Stimulated activated CD8-positive, alpha-beta memory T cell treated with anti-CD3 and anti-CD28 coated beads, Interleukin-7, amount 100 ng/mL, for 24 hours (primary cell): ENCODE measurements around the gene SLC22A23.

ENCODE experiments used
- DNase-seq: peaks from one replicate; pipeline ENCODE4 v3.0.0-alpha.2; 2020; ENCODE audit warnings: low read depth

Gene SLC22A23

DNA sequence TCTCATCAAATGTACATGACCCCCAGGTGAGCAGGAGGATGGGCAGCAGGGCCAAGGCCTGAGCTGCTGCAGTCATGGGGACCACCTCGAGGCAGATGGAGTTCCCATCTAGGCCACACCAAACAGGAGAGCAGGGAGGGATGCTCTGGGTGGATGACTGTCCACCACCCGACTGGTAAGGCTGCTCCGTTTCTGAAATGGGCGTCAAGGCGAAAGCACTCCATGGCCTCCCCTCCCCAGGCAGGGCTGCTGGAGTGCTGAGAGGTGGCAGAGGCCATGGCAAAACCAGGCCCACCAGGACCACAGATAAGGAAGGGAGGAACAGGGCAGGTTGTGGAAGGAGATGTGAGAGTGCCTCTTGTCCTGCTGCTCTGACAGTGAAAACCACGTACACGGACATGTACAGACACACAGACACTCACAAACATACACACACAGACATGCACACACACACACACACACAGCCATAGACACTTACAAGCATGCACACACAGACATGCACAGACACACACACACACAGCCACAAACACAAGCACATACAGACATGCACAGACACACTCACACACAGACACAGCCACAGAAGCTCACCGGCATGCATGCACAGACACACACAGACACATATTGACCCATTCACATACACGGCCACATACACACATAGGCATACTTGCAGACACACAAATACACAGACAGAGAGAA lies 104.9 kb downstream of the SLC22A23 start:
- DNase-seq: no peak

DNA sequence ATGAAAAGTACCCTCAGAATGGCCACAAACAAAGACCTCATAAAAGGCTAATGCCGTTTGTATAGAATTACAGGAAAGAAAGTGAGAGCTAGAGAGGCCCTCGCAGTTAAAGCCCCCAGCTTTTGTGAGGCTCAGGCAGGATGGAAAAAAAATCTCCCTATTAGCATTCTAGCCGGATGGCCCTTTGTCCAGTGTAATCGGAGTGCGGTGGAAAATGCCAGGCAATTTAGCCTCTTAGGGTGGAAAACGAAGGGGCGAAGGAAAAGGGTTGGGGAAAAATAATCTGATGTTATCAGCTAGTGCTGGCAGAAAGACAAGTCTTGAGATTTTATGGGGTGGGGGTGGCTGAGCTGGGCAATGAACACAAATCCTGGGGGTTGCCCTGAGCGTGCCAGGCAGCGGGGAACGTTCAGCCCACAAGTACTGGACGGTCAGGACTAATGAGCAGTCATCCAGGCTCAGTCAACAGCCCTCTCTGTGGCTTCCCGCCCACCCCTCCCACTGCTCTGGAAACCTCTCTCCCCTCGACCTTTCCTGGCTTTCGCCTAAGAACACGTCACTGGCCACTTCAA lies 105.7 kb downstream of the SLC22A23 start:
- no peak for DNase-seq

DNA sequence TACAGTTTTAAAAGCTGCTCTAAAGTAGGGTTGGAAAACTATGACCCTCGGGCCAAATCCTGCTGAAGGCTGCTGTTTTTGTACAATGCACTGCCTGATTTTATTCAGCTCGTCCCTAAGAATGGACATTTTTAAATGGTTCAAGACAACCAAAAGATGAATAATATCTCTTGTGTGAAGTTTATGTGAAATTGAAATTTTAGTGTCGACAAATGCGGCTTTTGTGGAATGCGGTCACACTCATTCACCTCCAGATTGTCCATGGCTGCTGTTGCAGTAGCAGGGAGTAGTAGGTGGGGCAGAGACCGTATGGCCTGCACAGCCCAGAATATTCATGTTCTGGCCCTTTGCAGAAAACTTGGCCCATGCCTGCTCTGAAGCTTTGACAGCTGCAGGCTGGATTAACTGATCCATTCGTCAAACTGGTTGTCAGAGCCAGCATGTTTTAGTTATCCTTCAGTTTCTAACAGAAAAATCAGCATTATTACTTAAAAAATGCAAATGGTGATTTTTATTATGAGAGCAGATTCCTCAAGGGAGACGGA lies 106.5 kb downstream of the SLC22A23 start:
- no peak for DNase-seq

DNA sequence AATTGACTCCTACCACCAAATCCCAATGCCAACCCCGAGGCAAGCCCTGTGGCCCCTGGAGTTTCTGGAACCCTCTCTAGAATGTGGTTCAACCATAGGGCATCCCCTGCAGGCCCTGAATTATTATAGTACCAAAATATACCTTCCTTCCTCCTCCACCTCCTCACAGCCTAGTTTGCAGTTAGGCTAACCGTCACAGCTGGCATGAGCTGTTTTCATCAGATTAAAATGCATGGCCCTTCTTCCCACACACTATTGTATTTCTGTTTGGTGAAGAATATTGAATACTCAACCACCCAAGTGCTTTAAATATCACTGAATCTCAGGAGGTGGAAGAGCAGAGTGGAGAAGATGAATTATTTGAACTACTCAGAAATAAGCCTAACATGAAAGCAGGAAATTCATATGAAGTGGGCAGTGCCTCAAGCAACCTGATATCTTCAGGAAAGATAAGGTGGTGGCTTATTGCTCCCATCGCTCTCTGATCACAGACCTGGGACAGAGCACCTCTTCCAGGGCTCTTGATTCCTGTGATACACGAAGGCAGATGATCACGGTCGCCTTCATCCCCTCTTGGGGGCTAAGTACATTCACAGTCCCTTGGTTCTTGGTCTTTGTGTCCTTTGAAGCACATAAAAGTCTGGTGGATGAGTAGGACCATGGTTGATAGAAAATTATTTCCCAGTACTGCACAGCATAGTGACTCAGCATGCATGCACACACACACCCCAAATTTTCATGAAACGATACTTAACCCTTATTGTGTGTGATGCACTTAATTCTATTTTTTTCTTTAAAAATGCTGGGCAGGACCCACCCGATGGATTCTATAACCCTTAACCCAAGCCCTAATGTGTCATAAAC lies 107.2 kb downstream of the SLC22A23 start:
- DNase-seq: no peak

DNA sequence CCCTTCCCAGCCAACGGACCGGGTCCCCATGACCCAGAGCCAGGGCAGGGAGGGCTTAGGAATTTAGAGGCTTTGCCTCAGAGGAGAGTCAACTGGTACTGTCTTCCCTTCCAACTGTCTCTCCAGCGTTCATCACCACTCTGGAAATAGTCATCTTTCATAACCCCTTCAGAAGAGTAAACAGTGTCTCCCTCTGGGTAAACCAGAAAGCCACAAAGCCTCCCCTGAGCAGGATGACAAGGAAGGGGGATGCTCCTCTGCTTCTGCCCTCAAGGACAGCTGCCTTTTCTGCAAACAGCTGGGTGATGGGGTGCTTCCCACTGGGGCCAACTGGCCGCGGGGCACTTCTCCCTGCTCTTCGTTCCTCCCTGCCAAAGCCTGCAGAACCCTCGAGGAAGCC lies 108.0 kb downstream of the SLC22A23 start:
- no peak for DNase-seq

DNA sequence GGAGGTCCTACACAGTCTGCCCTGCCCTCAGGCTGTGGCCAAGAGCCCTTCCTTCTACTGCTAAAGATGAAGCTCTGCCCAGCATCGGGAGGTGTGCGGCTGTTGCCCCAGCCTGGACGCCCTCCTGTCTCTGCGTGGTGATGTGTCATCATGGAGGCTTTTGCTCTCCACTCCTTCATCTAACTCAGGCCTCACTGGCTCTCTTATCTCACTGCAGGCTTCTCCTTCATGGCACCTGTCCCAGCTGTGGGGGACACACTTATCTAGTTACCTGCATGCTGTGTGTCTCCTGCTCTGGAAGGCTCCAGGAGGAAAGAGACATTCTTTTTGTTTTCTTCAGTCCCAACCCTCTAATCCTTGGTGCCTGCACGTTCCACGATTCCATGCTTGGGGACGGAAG lies 109.0 kb downstream of the SLC22A23 start:
- DNase-seq: no peak

DNA sequence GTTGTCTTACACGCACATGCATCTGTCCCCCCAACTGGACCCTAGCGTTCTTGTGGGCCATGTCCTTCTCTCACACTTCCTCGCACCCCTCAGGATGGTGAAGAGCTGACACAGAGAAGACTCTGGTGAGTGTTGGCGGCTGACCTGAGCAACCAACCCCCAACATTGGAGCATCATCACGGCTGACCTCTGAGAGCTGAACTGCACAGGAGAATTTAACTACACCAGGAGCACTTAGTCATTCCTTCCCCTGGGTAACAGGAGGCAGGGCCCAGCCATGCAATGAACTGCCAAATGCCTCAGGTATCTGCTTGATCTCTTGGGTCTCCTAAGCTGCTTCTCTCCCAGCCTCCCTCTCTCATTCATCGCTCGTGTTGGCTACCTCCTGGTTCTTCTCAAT lies 109.6 kb downstream of the SLC22A23 start:
- DNase-seq: no peak

DNA sequence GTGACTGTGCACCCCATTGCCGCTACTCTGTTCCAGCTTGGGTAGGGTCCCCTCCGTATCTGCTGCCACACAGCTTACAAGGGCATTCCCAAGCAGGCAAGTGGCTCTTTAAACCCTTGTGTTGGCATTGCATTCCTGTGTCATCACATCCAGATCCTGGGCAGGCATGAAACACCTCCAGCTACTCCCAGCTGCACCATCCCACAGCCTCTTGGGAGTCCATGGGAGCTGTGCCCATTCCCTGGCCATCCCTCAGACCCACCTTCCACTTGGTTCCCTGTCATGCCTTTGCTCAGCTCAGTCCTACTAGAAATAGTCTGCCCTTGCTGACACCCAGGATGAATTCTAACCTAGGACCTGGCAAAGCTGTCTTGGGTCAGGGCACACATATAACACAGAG lies 110.4 kb downstream of the SLC22A23 start:
- no peak for DNase-seq

DNA sequence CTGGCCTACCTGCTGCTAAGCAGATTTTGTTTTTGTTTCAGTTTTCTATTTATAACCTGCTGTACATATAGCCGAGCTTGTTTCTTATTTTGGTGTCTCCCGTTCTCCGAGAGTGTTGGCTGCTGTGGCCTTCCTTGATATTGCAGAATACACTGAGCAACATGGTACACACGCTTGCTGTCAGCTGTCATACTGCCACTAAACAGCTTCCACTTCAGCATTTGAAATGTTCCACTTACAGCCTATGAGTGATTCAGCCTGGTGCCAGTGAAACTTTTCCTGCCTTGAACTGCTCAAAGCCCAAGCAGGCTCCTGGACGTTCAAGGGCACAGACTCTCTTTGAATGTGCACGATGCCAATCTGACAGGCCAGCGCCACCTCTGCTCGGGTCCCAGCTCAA lies 111.0 kb downstream of the SLC22A23 start:
- no peak for DNase-seq

DNA sequence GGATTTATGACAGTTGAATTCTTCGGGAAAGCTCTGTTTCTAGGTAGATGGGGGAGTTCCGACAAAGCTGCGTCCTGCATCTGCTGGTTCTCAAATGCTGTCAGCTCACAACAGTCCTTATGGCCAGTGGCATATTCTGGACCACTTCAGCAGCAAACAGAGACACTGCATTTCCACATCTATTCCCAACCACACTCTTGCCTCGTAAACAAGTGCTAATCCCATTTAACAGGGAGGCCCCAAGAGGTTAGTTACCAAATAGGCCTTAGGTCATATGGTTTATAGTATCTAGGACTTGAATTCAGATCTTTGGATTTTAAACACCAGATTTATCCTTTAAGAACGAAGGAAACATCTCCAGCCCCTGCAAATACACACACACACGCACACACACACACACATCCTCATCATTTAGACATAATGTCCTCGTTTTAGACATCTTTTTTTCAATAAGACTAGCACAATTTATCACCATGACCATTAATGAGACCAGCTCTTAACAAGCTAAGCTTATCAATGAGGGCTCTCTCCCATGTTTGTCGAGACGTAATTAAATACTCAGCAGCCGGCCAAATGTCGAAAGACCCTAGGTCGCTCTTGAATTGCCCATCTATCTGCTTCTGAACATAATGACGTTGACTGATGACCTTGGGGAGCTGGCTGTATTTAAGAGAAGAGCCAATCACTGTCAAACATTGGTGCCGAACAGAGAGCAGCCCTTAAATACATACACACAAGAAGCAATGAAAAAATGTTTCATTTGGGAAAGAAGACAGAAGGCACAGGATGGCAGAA lies 113.6 kb downstream of the SLC22A23 start:
- DNase-seq: no peak

DNA sequence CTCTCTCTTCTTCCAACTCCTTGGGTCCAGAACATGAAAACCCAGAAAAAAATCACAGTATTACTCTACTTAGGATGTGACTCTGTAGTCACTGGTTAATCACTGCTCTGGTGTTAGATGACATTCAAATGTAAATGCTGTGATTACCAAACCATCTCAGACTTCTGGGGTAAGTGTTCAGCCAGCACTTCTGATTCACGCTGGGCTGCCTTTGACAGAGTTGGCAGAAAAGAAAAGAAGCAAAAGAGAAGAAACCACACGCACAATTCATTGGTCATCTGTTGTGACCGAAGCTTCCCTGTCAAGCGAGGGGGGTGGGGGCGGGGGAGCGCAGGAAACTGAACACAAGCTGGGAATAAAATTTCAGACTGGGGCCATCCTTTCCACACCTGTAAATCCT lies 115.4 kb downstream of the SLC22A23 start:
- no peak for DNase-seq

DNA sequence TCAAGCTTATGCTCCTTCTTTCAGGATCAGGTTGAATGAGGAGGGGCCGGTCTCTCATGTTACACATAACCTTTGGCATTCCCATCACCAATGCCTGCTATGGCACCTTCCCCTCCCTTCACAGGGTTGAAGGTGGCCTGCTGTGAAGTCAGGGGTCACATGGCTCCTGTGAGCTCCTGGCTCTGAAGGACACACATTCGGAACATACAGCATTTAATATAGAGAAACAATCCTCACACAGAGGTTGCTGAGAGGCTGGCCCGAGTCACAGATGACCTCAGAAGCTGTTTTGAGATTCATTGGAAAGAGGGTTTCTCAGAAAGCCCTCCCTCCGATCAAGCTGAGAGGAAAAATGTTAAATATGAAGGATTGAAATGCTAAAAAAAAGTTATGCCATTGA lies 116.0 kb downstream of the SLC22A23 start:
- no peak for DNase-seq

DNA sequence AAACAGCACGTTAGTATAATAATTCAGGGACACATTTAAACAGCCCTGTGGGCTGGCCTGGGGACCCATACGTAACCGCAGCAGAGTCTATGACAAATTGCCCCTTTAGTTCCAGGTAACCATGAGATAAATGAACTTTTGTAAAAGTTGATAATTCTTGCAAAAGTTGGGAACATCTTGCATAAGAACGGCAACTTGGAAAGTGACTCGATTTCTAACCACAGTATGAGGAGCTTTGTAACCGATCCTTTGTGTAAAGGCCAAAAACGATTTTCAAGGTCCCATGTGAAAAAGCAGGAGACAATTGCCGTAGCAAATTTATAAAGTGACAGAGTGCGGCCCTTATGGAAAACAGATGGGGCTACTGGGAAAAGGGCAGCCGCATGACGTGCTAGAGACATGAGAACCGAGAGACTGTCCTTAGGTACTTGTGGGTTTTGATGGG lies 116.5 kb downstream of the SLC22A23 start:
- no peak for DNase-seq

DNA sequence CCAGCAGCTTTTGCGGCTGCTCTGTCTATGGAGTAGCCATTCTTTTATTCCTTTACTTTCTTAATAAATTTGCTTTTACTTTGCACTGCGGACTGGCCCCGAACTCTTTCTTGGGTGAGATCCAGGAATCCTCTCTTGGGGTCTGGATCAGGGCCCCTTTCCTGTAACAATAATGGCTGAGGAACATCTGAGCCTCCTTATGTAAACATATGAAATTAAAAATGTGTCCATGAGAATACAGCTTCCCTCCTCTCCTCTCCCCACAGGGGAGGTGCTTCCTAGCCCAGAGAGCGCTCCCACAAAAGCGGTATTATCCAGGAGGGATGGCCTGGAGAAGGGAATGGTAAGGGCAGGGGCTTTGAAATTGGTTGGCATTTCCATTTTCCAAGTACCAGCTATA lies 117.0 kb downstream of the SLC22A23 start:
- DNase-seq: no peak

DNA sequence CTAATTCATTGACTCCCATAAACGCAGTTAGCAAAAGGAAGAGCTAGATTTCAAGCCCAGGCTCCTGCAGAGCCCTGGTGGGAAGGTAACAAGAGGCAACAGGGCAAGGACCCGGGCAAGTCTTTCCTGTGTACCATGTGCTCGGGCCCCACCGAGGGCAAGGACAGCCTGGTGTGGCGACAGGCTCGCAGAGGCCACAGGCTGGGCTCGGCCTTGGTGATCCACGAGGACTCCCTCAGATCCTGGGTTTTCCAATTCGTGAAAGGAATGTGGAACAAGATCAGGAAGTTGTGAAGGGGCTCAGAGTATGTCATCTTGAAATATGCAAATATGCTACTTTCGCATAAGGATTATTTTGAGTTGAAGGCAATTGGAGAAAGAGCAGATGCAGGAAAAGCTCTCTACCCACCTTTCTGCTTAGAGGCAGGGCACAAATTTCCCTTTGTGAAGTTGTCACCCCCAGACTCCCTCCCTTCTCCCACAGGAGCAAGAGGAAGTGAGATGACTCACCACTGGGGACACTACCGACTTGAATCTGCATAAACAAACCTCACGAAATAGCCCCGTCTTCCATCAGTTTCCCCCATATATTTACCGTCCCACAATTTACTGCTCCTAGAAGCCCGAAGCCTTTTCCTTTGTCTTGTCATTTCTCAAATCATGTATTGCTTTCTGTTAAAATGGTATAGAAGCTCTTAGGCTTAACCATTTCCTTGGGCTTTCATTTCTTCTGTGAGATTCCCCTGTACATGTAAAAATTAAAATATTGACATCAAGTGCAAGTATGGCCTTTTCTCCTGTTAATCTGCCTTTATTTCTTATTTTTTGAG lies 119.1 kb downstream of the SLC22A23 start:
- no peak for DNase-seq

DNA sequence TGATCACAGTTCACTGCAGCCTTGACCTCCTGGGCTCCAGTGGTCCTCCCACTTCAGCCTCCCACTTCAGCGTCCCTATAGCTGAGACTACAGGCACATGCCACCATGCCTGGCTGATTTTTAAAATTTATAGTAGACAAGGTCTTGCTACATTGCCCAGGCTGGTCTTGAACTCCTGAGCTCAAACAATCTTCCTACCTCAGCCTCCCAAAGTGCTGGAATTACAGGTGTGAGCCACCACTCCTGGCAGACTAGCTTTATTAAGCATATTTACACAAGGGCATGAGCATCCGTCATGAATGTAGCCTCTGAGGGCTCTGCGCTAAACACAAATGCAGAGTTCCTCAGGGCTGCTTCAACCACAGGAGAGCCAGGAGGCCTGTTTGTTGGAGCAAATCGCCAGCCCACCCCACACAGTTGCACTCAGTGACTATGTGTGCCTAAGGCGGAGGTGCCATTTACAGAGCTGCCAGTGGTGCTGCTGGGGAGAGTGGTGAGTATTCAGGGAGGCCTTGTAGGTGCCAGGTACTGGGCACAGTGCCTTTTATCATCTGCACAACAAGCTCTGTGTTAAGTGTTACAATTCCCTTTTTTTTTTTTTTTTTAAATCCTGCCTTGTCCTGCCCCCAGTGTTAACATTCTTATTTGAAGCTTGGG lies 119.9 kb downstream of the SLC22A23 start:
- no peak for DNase-seq

DNA sequence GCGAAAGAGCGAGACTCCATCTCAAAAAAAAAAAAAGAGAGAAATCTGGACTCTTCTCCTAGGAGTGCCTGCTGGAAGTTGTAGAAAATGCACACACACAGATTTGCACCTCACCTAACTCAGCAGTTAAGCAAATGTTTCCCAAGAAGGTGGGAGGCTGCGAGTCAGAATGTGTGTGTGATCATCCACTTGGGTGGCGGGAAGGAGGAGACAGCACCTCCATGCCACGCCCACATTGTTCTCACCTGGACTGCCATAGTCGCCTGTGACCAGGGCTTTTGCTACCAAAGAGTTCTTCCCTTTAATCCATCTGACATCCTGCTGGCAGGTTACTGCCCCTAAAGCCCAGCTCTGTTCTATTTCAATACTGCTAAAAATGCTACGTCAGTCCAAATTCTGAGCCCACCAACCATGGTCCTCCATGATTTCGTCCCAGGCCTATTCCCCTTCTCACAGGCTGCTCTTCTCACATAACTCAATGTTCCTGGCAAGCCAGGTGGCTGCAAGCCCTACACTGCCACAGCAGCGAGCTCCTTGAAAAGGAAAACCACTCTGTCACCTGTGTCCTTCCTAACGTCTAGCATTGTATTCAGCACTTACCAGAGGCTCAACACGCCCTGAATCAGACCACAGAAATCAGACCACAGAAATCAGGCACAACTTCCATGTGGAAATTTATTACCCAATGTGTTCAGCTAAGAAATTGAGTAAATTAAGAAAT lies 120.6 kb downstream of the SLC22A23 start:
- no peak for DNase-seq

DNA sequence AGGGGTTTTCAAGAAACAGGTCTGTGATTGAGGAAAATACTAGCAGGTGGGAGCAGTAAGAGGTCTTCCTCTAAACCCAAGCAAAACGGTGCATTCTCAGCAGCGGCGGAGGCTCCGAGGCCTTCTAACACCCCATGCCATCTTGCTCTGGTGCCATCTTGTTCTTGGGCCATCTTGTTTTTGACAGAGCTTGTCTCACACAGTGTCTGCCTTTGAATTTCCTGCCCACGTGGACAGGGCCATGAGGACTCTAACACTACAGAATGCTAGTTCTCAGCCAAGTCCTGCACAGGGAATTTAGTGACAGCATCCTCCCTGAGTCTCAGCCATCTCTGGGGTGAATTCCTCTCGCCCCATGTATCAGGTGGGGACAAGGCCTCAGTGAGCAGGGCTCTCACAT lies 121.7 kb downstream of the SLC22A23 start:
- no peak for DNase-seq

DNA sequence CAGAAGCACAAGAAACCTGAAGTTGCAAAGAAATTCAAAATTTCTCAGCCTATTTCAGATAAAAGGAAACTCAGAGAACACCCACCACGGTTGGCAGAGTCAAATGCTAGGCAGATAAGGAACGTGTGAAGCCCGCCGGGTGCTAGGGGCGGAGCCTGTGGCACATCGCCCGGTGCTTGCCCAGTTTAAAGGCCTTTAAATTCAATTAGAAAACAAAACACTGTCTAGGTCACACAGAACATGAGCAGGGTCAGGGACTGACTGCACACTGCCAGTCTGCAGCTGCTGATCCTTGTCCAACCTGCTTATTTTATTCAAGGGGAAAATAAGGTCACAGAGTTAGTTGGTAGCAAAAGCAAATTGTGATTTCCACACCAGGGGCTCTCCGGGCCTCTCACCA lies 122.3 kb downstream of the SLC22A23 start:
- no peak for DNase-seq

DNA sequence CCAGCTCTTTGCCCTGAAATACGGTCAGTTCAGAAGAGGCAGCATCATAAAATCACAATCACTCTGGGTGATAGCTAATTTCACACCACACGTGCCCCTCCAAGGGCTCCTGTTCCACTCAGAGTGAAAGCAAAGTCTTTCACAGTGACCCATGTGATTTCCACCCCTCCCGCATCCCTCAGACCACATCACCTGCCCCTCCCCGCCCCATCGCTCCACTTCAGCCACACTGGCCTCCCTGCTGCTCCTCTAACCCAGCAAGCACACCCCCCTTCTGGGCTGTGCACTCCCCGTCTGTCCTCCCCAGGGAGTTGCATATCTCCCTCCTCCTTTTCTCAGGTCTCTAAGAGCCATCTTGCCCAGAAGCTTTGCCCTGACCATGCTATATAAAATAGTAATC lies 123.6 kb downstream of the SLC22A23 start:
- DNase-seq: no peak
